Ectodermal cell (in vitro differentiated cells): ENCODE data around the gene GHITM.
"Not testable (repeated sequence)": the region's sequence is repeated elsewhere in the genome, so short reads cannot be mapped to it uniquely, and the experiment has no call there.

ENCODE experiments used
- H3K27ac ChIP-seq: 2 replicates; pipeline ENCODE4 v1.7.0; 2013; ENCODE audit warnings: mild to moderate bottlenecking, low read depth, low read length; ENCODE audit not compliant: insufficient read depth, poor library complexity, severe bottlenecking
- H3K27me3 ChIP-seq: 2 replicates; pipeline ENCODE4 v1.7.0; 2013; ENCODE audit warnings: mild to moderate bottlenecking, low read length; ENCODE audit not compliant: insufficient read depth, control insufficient read depth, poor library complexity, severe bottlenecking
- H3K36me3 ChIP-seq: one replicate; pipeline ENCODE4 v1.7.0; 2013; ENCODE audit warnings: low read length; ENCODE audit not compliant: control insufficient read depth, insufficient read depth
- H3K4me1 ChIP-seq: one replicate; pipeline ENCODE4 v1.7.0; 2013; ENCODE audit warnings: low read length; ENCODE audit not compliant: control insufficient read depth, insufficient read depth
- H3K4me3 ChIP-seq: 2 replicates; pipeline ENCODE4 v1.7.0; 2013; ENCODE audit warnings: low read depth, low read length, control low read depth; ENCODE audit not compliant: insufficient read depth
- H3K9me3 ChIP-seq: 2 replicates; pipeline ENCODE4 v1.7.0; 2013; ENCODE audit warnings: mild to moderate bottlenecking, low read length, moderate library complexity; ENCODE audit not compliant: control insufficient read depth
- WGBS, 2 experiments: methylation state at CpG; one replicate each; pipeline ENCODE4 v1.1.7; 2013; ENCODE audit warnings: missing lambda C conversion rate in 2 of 2; 5-methylcytosine and 5-hydroxymethylcytosine counted together

Gene GHITM

DNA sequence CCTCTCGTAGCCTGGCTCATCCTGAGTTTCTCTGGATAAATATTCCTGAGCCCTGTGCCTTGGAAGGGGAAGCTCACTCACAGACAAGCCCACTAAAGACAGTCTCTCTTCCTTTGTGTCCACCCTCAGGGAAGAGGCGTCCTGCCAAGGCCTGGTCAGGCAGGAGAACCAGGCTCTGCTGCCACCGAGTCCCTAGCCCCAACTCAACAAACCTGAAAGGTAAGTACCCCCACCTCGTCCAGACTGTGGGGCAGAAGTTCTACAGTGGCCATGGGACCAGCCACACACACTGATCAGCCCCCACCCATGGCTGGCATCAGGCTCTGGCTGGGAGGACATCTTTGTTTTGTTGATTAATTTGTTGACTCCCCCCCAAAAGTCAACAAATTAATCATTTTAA is 37.0 kb downstream of the GHITM start:
- no peaks in the 10 kb centered on the region for H3K36me3 ChIP-seq
- H3K4me3 ChIP-seq, result no peak overlapping the region
- H3K27me3 ChIP-seq, result no peaks in the 10 kb centered on the region
- no peaks in the 10 kb centered on the region for H3K4me1 ChIP-seq
- 83 to 85% methylated on average over 4 of the region's 4 CpGs for WGBS, 2 experiments
- no peak overlapping the region for H3K27ac ChIP-seq
- H3K9me3 ChIP-seq, result no peaks in the 10 kb centered on the region

DNA sequence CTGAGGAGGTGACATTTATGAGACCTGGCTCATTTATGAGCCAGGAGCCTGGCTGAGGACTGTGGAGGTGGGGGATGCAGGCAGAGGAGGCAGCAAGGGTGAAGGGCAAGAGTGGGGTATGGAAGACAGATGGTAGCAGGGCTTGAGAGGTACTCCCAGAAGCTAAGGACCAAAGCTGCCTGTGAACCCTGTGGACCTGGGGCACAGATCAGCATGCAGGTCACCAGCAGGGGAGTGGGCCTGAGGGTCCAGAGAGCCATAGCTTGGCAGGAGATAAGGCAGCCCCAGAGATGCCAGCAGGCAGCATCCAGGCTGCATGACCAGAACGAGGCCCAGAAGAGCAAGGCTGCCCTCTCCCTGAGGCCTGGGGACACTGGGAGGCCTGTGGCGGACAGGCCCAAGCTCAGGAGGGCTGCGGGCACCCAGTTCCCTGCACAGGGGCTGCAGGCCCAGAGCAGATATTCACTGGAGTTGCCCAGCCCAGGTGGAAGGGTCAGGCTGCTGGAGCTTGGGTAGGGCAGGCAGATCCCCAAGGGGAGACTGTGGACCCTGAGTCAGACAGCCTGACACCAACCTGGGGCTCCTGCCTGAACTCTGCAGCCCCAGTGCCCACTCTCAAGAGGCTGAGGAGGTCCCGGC is 37.6 kb downstream of the GHITM start:
- 89% methylated on average over 4 of the region's 4 CpGs for WGBS, 2 experiments
- Histone ChIP-seq H3K27ac (no peak overlapping the region), H3K9me3 (no peaks in the 10 kb centered on the region), H3K4me3 (no peak overlapping the region), H3K27me3 (no peaks in the 10 kb centered on the region), H3K4me1 (no peaks in the 10 kb centered on the region), H3K36me3 (no peaks in the 10 kb centered on the region)

DNA sequence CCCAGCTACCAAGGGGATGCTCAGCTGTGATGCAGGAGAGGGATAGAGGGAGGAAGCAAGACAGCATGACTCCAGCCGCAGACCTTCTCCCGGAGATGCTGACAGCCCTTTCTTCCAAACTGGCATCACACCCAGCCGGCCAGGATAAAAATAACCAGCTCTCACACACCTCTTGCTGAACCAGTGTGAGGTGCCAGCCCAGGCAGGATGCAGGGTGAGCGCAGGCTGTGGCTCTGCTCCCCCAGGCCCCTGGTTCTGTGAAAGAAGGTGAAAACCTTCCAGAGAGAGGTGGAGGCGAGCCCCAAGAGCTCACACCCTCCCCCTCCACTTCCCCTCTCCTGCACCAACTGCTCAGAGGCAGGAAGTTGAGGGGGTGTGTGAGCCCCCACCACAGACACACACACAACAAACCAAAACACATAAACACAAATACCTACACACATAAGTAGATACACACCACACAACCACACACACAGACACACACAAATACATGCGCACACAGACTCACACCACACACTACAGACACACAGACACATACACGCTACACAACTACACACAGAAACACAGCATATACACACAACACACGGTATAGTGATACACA is 38.3 kb downstream of the GHITM start:
- Histone ChIP-seq H3K4me1 (no peaks in the 10 kb centered on the region), H3K4me3 (no peak overlapping the region), H3K27ac (no peak overlapping the region), H3K36me3 (no peaks in the 10 kb centered on the region), H3K9me3 (no peaks in the 10 kb centered on the region), H3K27me3 (no peaks in the 10 kb centered on the region)
- 86 to 91% methylated on average over 8 of the region's 8 CpGs for WGBS, 2 experiments

DNA sequence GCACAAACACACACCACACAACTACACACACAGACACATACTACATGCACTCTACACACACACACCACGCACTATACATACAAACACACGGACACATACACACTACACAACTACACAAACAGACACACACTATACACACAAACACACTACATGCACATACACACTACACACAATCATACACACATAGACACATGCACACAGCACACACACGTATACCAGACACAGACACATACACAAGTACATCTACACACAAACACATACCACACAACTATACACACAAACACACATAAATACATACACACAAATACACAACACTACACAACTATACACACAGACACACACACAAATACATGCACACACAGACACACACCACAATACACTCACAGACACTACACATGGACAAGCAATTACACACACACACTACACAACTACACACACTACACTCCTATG is 38.9 kb downstream of the GHITM start:
- H3K36me3 ChIP-seq, result no peaks in the 10 kb centered on the region
- H3K27ac ChIP-seq, result no peak overlapping the region
- WGBS, 2 experiments, result 83 to 91% methylated on average over 3 of the region's 3 CpGs
- H3K27me3 ChIP-seq, result no peaks in the 10 kb centered on the region
- H3K4me1 ChIP-seq, result no peaks in the 10 kb centered on the region
- no peak overlapping the region for H3K4me3 ChIP-seq
- H3K9me3 ChIP-seq, result no peaks in the 10 kb centered on the region

DNA sequence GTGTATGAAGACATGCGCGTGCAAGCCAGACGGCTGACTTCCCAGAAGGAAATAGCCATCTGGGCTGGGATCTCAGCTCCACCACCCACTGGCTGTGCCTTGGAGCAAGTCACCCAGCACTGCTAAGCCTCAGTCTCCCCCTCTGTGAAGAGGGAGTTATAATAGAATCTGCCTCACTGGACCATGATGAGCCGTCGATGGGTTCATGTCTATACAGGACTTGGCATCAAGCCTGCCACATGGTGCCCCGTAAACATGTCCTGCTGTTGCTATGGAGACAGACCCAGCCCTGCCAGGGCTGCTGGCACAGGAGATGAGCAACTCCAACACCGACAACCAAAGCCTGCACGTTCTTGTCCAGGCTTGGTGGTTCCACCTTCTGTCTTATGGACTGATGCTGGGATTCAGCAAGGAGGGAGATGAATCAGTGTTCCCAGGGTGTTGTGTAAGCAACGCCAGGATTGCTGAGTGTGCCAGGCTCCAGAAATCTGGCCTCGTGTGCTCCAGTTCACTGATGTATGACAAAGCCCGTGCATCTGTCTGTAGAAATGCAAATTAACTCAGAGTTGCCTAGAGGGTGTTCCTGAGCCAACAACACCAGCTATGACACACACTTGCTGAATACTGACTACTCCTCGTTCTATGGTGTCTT is 39.9 kb downstream of the GHITM start:
- WGBS, 2 experiments, result 80 to 82% methylated on average over 12 of the region's 12 CpGs
- Histone ChIP-seq H3K4me3 (no peak overlapping the region), H3K9me3 (no peaks in the 10 kb centered on the region), H3K27ac (no peak overlapping the region), H3K4me1 (no peaks in the 10 kb centered on the region), H3K27me3 (no peaks in the 10 kb centered on the region), H3K36me3 (no peaks in the 10 kb centered on the region)

DNA sequence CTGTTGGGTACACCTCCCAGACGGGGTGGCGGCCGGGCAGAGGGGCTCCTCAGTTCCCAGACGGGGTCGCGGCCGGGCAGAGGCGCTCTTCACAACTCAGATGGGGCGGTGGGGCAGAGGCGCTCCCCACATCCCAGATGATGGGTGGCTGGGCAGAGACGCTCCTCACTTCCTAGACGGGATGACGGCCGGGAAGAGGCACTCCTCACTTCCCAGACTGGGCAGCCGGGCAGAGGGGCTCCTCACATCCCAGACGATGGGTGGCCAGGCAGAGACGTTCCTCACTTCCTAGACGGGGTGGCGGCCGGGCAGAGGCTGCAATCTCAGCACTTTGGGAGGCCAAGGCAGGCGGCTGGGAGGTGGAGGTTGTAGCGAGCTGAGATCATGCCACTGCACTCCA is 41.1 kb downstream of the GHITM start:
- not testable (repeated sequence) for H3K36me3 ChIP-seq, H3K9me3 ChIP-seq, H3K4me1 ChIP-seq, H3K4me3 ChIP-seq, H3K27ac ChIP-seq, H3K27me3 ChIP-seq
- WGBS, 2 experiments, result 90 to 93% methylated on average over 17 to 21 of the region's 22 CpGs

DNA sequence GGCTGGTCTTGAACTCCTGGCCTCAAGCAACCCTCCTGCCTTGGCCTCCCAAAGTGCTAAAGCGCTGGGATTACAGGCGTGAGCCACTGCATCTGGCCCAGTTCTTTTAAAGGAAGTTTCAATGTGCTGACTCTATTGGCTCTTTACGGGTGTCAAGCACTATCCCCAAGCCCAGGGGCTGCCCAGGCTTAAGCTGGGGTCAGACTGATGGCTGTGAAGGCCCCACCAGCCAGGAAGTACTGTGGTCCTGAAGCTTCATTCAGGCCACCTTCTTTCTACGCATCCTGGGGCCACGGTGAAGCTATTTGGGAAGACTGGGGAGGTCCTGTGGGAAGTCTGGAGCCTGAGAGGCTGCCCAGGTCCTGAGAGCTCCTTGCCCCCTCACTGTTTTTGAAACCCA is 42.3 kb downstream of the GHITM start:
- Histone ChIP-seq H3K27ac (no peak overlapping the region), H3K9me3 (no peaks in the 10 kb centered on the region), H3K27me3 (no peaks in the 10 kb centered on the region), H3K4me3 (no peak overlapping the region), H3K36me3 (no peaks in the 10 kb centered on the region), H3K4me1 (no peaks in the 10 kb centered on the region)
- WGBS, 2 experiments, result 94 to 96% methylated on average over 5 of the region's 5 CpGs

DNA sequence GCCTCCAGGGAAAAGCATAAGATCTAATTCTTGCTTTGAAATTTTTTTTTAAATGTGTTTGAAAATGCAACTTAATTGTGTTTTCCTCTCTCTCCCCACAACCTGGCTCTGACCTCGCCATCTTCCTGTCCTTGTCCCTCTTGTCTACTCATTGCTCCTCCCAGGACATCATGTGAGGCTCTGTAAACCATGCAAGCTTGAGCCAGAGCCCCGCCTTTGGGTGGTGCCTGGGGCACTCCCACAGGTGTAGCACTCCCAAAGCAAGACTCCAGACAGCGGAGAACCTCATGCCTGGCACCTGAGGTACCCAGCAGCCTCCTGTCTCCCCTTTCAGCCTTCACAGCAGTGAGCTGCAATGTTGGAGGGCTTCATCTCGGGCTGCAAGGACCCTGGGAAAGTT is 45.2 kb downstream of the GHITM start:
- Histone ChIP-seq H3K4me1 (no peaks in the 10 kb centered on the region), H3K9me3 (no peaks in the 10 kb centered on the region), H3K4me3 (no peak overlapping the region), H3K36me3 (no peaks in the 10 kb centered on the region), H3K27me3 (no peaks in the 10 kb centered on the region), H3K27ac (no peak overlapping the region)
- WGBS, 2 experiments, result 89 to 90% methylated on average over 4 of the region's 4 CpGs

DNA sequence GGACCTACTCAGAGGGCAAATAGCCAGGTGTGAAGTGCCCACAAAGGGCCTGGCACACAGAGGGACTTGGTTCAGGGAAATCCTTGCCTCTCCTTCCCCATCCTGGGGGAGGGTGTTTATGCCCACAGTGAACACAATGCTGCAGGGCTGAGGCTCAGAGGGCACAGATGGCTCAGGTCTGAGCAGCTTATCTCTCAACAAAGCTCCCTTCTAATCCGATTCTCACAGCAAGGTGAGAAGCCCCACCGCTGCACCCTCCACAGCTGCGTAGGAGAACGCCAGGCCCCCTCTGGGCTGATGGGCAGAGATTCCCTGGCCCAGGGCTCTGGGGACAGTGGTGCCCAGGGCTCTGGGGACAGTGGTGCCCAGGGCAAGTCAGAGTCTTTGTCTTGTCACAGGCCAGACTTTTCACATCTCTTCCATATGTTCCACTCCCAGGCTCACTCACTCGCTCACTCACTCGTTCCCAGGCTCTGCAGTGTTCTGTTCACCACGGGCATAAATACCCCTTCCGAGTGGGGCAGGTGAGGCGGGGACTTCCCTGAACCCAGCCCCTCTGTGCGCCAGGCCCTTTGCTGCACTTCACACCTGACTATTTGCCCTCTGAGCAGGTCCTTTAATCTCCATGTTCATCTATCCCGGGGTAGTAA is 46.3 kb downstream of the GHITM start:
- H3K9me3 ChIP-seq, result no peaks in the 10 kb centered on the region

DNA sequence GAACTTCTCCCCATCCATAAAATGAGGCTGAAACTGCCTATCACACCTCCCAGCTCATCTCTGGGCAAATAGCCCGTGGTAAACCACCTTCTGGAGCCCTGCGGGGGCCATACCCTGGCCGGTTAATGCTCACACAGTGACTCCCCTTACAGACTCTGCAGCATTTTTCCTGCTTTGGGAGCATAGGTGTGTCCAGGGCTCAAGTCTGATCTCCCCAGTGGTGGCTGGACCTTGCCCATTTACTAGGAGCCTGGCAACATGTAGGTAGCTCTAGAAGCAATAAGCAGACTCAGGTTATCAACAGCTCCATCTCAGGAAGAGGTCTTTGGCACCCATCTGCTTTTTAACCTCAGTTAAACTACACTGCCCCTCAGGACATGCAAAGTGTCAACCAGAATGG is 49.5 kb downstream of the GHITM start:
- H3K4me1 ChIP-seq, result no peaks in the 10 kb centered on the region
- 79 to 82% methylated on average over 3 of the region's 3 CpGs for WGBS, 2 experiments
- H3K27me3 ChIP-seq, result peaks cover 28% of the 10 kb centered on the region

More for the DNA sequence above, 46.3 kb downstream of the GHITM start:
- no peaks in the 10 kb centered on the region for H3K4me1 ChIP-seq
- WGBS, 2 experiments, result 83 to 86% methylated on average over 11 of the region's 11 CpGs
- H3K36me3 ChIP-seq, result no peaks in the 10 kb centered on the region
- H3K27me3 ChIP-seq, result no peaks in the 10 kb centered on the region
- no peak overlapping the region for H3K4me3 ChIP-seq
- H3K27ac ChIP-seq, result no peak overlapping the region

More for the DNA sequence above, 49.5 kb downstream of the GHITM start:
- no peak overlapping the region for H3K27ac ChIP-seq
- no peaks in the 10 kb centered on the region for H3K36me3 ChIP-seq
- H3K4me3 ChIP-seq, result no peak overlapping the region
- H3K9me3 ChIP-seq, result no peaks in the 10 kb centered on the region
